ENCODE data around the gene PTPN7.
"Not testable (repeated sequence)": the region's sequence is repeated elsewhere in the genome, so short reads cannot be mapped to it uniquely, and the experiment has no call there.

Gene PTPN7

DNA sequence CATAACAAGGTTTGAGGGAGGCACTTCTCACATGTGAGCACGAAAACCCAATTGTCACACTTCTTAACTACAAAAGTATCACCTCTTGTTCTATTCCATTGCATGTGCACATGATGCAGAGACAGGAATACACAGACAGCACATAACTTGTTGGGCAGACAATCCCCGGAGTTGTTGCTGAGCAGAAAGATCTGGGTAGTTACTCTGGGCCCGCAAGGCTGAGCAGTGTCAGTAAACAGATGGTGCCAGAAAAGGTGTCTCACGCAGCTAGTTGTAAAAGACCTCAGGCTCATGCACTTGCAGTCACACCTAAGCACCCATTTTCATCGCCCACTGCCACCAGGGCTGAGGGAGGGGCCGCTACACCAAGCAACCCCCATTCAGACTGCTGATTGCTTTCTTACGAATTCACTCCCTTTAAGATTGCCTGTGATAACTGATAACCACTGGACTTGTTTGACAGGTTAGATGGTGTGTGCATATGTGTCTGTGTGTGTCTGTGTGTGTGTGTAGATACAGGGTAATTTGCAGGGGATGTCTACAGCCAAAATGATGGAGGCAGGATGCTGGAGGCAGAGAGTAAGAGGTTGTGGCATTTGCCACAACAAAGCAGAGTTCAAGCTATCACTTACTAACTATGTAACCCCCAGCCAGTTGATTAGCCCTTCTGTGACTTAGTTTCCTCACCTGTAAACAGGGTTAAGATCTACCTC lies 37.4 kb upstream of the PTPN7 start:
- DNase-seq (ENCODE audit: low read depth), result no peak
- H3K4me3 ChIP-seq (ENCODE audit: low read length), result no peak overlapping the region
- TF ChIP-seq, protein P1, sequence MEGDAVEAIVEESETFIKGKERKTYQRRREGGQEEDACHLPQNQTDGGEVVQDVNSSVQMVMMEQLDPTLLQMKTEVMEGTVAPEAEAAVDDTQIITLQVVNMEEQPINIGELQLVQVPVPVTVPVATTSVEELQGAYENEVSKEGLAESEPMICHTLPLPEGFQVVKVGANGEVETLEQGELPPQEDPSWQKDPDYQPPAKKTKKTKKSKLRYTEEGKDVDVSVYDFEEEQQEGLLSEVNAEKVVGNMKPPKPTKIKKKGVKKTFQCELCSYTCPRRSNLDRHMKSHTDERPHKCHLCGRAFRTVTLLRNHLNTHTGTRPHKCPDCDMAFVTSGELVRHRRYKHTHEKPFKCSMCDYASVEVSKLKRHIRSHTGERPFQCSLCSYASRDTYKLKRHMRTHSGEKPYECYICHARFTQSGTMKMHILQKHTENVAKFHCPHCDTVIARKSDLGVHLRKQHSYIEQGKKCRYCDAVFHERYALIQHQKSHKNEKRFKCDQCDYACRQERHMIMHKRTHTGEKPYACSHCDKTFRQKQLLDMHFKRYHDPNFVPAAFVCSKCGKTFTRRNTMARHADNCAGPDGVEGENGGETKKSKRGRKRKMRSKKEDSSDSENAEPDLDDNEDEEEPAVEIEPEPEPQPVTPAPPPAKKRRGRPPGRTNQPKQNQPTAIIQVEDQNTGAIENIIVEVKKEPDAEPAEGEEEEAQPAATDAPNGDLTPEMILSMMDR (conservative IDR thresholded peaks at IDR 0.05; ENCODE audit: low read depth, low read length), result no peak

DNA sequence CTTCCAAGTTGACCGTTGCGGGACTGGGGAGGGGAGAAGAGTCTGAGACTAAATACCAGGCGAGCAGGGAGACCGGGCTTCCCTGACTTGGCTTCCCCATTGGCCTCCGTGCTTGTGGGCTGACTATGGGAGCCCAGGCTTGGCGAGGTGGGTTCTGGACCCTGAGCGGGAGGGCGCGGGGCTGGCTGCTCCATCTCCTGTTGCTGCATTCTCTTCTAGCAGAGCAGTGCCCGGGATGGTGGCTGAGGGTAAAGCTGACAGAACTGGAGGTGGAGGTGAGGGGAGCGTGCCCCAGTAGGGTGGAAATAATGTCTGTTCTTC lies 33.9 kb upstream of the PTPN7 start:
- no peak overlapping the region for H3K4me3 ChIP-seq (ENCODE audit: low read length)
- no peak for DNase-seq (ENCODE audit: low read depth)
- TF ChIP-seq, protein P1 (conservative IDR thresholded peaks at IDR 0.05; ENCODE audit: low read depth, low read length), result no peak

DNA sequence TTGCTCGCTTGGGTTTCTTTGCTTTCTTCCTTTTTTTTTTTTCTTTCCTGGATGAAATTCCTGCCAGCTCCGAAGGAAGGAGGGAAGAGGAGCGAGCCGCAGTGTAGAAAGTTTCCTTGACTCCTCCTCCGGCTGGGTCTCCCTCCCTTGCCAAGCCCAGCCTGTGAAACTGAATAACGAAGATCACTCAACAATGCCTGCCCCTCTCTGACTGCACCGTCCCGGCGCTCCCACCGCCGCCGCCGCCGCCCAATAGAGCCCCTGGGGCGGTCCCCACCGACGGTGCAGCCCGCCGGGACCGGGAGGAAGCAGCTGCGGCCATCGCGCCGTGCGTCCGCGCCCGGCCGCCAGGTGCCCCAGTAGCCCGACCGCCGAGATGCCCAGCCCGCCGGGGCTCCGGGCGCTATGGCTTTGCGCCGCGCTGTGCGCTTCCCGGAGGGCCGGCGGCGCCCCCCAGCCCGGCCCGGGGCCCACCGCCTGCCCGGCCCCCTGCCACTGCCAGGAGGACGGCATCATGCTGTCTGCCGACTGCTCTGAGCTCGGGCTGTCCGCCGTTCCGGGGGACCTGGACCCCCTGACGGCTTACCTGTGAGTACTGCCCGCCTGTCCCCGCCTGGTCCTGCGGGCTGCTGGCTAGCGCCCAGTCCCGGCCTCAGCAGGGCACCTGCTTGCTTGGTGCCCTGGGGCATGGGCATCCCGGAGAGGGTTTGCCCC lies 33.4 kb upstream of the PTPN7 start, which contains the start of gene LGR6:
LGR6 (plus strand) TSS at position 186 of the 714 bp plus-strand sequence; CDS start at position 377, 191 bp downstream.
- DNase-seq (ENCODE audit: low read depth), result no peak
- TF ChIP-seq, protein P1 (conservative IDR thresholded peaks at IDR 0.05; ENCODE audit: low read depth, low read length), result no peak
- H3K4me3 ChIP-seq (ENCODE audit: low read length), result no peak within 1 kb of the TSS

DNA sequence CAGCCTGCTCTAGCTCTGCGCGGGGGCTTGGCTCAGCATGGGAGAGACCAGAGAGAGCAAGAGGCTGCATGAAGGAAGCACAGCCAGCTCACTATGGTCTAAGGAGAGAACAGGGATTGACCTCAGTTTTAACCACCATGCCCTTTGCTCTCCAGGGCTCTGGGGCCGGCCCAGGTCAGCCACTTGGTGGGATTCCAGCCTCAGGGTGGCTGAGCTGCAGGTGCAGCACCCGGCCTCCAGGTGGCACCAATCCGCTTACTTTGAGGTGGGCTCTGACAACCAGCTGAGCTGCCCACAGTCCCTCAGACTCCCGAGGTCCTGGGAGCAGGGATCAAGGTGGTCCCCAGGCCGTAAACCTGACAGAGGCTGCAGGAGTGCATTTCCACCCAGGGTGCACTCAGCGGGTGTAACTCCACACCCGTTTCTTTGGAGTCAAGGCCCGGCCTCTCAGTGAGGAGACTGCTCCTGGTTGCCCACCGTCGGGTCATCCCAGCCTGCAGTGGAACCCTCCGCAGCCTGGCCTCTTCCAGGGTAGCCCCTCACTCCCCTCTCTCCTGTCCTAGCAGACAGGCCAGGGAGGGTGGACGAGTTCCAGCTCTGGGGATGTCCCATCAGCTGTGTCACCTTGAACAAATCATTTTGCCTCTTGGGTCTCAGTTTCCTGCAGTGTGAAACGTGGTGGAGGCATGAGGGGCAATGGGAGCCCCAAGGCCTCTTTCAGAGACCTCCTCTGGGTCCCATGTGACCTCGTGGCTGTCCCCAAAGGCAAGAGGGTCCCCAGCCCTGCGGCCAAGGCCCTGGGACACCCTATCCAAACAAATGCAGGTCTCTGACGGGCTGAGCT lies 32.6 kb upstream of the PTPN7 start:
- DNase-seq (ENCODE audit: low read depth), result no peak
- no peak overlapping the region for H3K4me3 ChIP-seq (ENCODE audit: low read length)
- TF ChIP-seq, protein P1 (conservative IDR thresholded peaks at IDR 0.05; ENCODE audit: low read depth, low read length), result peak; percentile 92

DNA sequence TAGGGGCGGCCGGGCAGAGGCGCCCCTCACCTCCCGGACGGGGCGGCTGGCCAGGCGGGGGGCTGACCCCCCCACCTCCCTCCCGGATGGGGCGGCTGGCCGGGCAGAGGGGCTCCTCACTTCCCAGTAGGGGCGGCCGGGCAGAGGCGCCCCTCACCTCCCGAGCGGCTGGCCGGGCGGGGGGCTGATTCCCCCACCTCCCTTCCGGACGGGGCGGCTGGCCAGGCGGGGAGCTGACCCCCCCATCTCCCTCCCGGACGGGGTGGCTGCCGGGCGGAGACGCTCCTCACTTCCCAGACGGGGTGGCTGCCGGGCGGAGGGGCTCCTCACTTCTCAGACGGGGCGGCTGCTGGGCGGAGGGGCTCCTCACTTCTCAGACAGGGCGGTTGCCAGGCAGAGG lies 31.0 kb upstream of the PTPN7 start:
- DNase-seq (ENCODE audit: low read depth); H3K4me3 ChIP-seq (ENCODE audit: low read length): not testable (repeated sequence)

DNA sequence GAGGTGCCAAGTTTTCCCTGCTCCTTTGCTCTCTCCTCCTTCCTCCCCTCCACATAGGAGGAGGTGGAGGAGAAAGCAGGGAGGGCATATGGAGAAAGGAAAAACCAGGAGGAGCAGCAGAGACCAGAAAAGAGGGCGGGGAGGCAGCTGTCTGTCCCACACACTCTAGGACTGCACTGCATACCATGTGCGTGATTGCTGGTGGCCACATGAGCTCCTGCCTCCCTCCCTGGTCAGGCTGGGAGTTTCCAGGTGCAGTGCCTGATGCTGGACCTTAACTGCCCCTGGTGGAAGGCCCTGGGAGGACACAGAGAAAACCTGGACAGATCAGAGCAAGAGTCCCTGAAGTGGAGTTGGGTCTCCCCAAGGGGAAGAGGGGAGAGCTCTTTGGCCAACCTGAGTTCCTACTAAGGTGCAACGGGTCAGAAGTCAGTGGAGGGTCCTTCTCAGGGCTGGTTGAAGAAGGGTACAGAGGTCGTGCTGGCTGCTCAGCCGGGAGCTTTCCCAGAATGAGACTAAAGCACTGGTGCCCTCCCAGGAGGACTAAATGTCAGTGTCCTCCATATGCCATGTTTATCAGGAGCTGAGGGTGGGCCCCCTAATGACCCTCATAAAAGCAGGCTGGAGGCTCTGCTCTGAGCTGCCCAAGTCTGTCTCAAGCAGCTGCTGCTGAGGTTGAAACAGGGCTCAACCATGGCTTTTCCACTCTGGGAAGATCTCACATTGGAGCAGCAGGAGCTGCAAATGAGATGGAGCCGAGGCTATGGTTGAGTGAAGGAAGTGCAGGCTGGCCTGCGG lies 29.7 kb upstream of the PTPN7 start:
- DNase-seq (ENCODE audit: low read depth), result no peak
- no peak overlapping the region for H3K4me3 ChIP-seq (ENCODE audit: low read length)
- TF ChIP-seq, protein P1 (conservative IDR thresholded peaks at IDR 0.05; ENCODE audit: low read depth, low read length), result peak; percentile 38

Data from retinal pigment epithelial cell (primary cell).